Osteoblast (primary cell): Measurements from ENCODE around the gene YBX2. TPM values are rescaled to one million over a fixed set of nuclear protein-coding genes. Genes with fewer than 3 reads are reported as not detected.

Experiments
- DNase-seq: peaks from one replicate; pipeline ENCODE4 v3.0.0; 2011; ENCODE audit warnings: low spot score, mixed read lengths; ENCODE audit not compliant: insufficient read length; ENCODE audit errors: missing footprints
- H2AFZ ChIP-seq: 2 replicates; pipeline ENCODE4 v1.6.0; 2011; ENCODE audit warnings: mild to moderate bottlenecking, low read length
- H3K27ac ChIP-seq: 2 replicates; pipeline ENCODE4 v1.5.1; 2011; ENCODE audit warnings: mild to moderate bottlenecking, low read depth, low read length, moderate library complexity
- H3K27me3 ChIP-seq: 2 replicates; pipeline ENCODE4 v1.6.0; 2012; ENCODE audit warnings: mild to moderate bottlenecking, control low read depth, inconsistent platforms, low read length, moderate library complexity; ENCODE audit not compliant: insufficient read depth
- H3K36me3 ChIP-seq: 2 replicates; pipeline ENCODE4 v1.5.1; 2011; ENCODE audit warnings: mild to moderate bottlenecking, low read length, control low read depth, moderate library complexity; ENCODE audit not compliant: insufficient read depth
- H3K4me1 ChIP-seq: 2 replicates; pipeline ENCODE4 v1.5.1; 2011; ENCODE audit warnings: mild to moderate bottlenecking, low read length, control low read depth, moderate library complexity; ENCODE audit not compliant: insufficient read depth
- H3K4me2 ChIP-seq: 2 replicates; pipeline ENCODE4 v1.6.0; 2011; ENCODE audit warnings: mild to moderate bottlenecking, low read length; ENCODE audit not compliant: insufficient read depth
- H3K4me3 ChIP-seq: fragments of 200-600 bp; sonication (generic); 3 replicates; pipeline ENCODE4 v1.5.1; 2012; ENCODE audit warnings: mild to moderate bottlenecking, low read length, inconsistent platforms; ENCODE audit not compliant: insufficient read depth
- H3K79me2 ChIP-seq: 2 replicates; pipeline ENCODE4 v1.6.0; 2012; ENCODE audit warnings: mild to moderate bottlenecking, low read length, control low read depth, inconsistent platforms; ENCODE audit not compliant: insufficient read depth
- H3K9me3 ChIP-seq: 2 replicates; pipeline ENCODE4 v1.5.1; 2011; ENCODE audit warnings: low read depth, low read length, control low read depth
- H4K20me1 ChIP-seq: 2 replicates; pipeline ENCODE4 v1.6.0; 2012; ENCODE audit warnings: mild to moderate bottlenecking, low read length, control low read depth; ENCODE audit not compliant: insufficient read depth
- total RNA-seq: library from RNA; depleted of rRNA; stranded (reverse); fragments of >200 nt; gene quantifications from 2 replicates; pipeline ENCODE4 v1.2.3, GENCODE V29; 2012
- TF ChIP-seq, protein P1 (sequence below): IDR thresholded peaks from 2 replicates; pipeline ENCODE4 v1.5.1; 2011; ENCODE audit warnings: mild to moderate bottlenecking, low read depth, low read length, moderate library complexity; ENCODE audit errors: extremely low read depth

YBX2 gene
- total RNA-seq, 1 donor, result not detected

DNA sequence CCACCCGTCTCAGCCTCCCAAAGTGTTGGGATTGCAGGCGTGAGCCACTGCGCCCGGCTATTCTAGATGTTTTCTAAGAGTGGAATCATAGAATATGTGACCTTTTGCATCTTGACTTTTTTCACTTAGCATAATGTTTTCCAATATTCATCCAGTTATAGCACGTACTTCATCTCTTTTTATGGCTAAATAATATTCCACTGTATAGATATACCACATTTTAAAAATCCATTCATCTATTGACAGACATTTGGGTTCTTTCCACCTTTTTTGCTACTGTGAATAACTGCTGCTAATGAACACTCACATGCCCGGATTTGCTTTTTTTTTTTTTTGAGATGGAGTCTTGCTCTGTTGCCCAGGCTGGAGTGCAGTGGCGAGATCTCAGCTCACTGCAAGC, 9.7 kb upstream of the YBX2 start:
- H3K27ac ChIP-seq, result no peak overlapping the region
- H3K79me2 ChIP-seq, result peaks cover 17% of the 10 kb centered on the region
- no peaks in the 10 kb centered on the region for H3K27me3 ChIP-seq
- H3K4me1 ChIP-seq, result peaks cover 2% of the 10 kb centered on the region
- H2AFZ ChIP-seq, result no peak overlapping the region
- H3K4me2 ChIP-seq, result no peak overlapping the region
- H4K20me1 ChIP-seq, result peaks cover 9% of the 10 kb centered on the region
- no peak overlapping the region for H3K4me3 ChIP-seq
- H3K9me3 ChIP-seq, result no peaks in the 10 kb centered on the region
- no peak for DNase-seq
- TF ChIP-seq, protein P1, sequence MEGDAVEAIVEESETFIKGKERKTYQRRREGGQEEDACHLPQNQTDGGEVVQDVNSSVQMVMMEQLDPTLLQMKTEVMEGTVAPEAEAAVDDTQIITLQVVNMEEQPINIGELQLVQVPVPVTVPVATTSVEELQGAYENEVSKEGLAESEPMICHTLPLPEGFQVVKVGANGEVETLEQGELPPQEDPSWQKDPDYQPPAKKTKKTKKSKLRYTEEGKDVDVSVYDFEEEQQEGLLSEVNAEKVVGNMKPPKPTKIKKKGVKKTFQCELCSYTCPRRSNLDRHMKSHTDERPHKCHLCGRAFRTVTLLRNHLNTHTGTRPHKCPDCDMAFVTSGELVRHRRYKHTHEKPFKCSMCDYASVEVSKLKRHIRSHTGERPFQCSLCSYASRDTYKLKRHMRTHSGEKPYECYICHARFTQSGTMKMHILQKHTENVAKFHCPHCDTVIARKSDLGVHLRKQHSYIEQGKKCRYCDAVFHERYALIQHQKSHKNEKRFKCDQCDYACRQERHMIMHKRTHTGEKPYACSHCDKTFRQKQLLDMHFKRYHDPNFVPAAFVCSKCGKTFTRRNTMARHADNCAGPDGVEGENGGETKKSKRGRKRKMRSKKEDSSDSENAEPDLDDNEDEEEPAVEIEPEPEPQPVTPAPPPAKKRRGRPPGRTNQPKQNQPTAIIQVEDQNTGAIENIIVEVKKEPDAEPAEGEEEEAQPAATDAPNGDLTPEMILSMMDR, result no peak
- H3K36me3 ChIP-seq, result peaks cover under 1% of the 10 kb centered on the region

DNA sequence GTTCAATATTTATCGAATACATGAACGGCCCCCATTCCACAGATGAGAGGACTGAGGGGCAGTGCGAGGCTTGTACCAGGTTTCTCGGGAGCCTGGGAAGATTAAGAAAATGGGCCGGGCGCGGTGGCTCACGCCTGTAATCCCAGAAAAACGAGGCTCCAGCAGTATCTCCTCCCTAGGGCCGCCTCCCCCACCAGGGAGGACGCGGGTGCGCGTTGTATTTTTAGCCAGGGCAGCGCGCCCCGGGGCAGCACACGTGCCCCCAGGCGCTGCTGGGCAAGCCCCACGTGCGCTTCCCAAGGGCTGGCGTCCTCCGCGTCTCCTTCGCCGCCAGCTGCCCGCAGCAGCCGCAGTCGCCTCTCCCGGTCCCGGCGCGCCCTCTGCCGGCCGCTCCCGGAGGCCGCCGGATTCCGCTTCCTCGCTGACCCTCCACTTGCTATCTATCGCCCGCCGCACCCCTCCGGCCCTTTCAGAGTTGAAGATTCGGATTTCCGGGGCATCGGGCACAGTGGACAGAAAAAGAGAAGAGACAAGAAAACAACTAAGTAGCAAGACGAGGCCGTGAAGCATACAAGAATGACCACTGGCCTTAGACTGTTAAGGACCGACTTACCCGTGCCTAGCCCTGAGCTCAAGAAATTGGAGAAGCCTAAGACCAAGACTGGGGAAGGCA, 1.9 kb upstream of the YBX2 start:
- TF ChIP-seq, protein P1, result peak; percentile 74
- H3K27ac ChIP-seq, result no peak overlapping the region
- H3K4me1 ChIP-seq, result peaks cover 3% of the 10 kb centered on the region
- no peaks in the 10 kb centered on the region for H3K9me3 ChIP-seq
- H3K27me3 ChIP-seq, result peaks cover 34% of the 10 kb centered on the region
- peak overlapping the region; percentile 42 for H3K4me3 ChIP-seq
- no peaks in the 10 kb centered on the region for H3K79me2 ChIP-seq
- peaks cover 3% of the 10 kb centered on the region for H4K20me1 ChIP-seq
- H3K36me3 ChIP-seq, result no peaks in the 10 kb centered on the region
- peak; percentile 100 for DNase-seq
- H3K4me2 ChIP-seq, result peak overlapping the region; percentile 53
- peak overlapping the region; percentile 75 for H2AFZ ChIP-seq

GRCh38 chr17:7295230-7296180, 1.1 kb upstream of the YBX2 start:
- no peak overlapping the region for H3K4me3 ChIP-seq
- DNase-seq, result peak; percentile 59
- TF ChIP-seq, protein P1, result no peak
- H4K20me1 ChIP-seq, result peaks cover 3% of the 10 kb centered on the region
- no peaks in the 10 kb centered on the region for H3K36me3 ChIP-seq
- H3K4me2 ChIP-seq, result peak overlapping the region; percentile 64
- H3K27me3 ChIP-seq, result peaks cover 42% of the 10 kb centered on the region
- no peaks in the 10 kb centered on the region for H3K9me3 ChIP-seq
- H2AFZ ChIP-seq, result no peak overlapping the region
- no peak overlapping the region for H3K27ac ChIP-seq
- peaks cover 3% of the 10 kb centered on the region for H3K4me1 ChIP-seq
- no peaks in the 10 kb centered on the region for H3K79me2 ChIP-seq
